ENCODE results near the gene STX4. TPM values are rescaled to one million over a fixed set of nuclear protein-coding genes. Genes with fewer than 3 reads are reported as not detected.
A peak's percentile ranks its signal among the peaks of the same experiment; 100 is the strongest.

Gene STX4
- total RNA-seq, 2 experiments from 2014 or later = 60.0 to 75.6 TPM

DNA sequence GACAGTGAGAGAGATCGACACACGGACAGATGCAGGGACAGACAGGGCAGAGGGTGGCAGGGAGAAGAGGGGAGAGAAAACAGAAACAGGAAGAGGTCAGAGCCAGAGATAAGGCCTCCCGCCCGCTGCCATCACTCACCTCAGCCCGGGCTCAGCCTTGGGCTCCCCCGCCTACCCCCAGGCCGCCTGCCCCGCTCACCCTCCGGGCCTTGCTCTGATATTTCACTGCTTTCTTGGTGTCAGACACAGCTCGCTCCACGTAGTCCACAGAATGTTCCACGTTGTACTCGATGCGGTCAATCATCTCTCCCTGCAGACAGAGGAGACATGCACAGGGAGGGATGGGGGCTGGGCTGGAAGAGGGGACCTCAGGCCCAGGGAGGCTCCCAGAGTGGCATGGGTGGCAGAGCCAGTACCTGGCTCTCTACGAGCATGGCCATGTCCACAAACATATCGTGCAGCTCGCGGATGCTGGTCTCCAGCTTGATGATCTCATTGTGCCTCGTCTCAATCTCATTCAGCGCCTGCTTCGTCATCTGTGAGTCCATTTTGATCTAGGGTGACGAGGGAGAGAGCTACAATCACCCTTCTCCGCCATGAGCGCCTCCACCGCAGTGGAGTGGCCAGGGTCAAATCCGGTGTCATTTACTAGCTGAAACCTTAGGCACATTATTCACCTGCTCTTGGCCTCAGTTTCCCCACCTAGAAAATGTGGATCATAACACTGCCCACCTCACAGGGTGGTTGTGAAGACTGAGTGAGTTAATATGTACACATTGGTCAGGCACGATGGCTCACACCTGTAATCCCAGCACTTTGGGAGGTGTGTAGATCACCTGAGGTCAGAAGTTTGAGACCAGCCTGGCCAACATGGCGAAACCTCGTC is 40.2 kb upstream of the STX4 start:
- DNase-seq (no peak), ATAC-seq (no peak)
- H3K27ac Mint-ChIP-seq = peak overlapping the region; percentile 74
- H3K9me3 Mint-ChIP-seq (ENCODE audit: low read depth) = no peaks in the 10 kb centered on the region
- H3K4me3 Mint-ChIP-seq = no peak overlapping the region
- H3K27me3 Mint-ChIP-seq = peaks cover 3% of the 10 kb centered on the region
- peaks cover 43% of the 10 kb centered on the region for H3K4me1 Mint-ChIP-seq
- H3K36me3 Mint-ChIP-seq = peaks cover 1% of the 10 kb centered on the region
- CTCF ChIA-PET = interaction anchor here (2.1 to 3.4 kb wide), 2 partner anchors 9 to 75 kb away, joined by 4 to 28 read pairs; partner anchors contain the start of gene HSD3B7

DNA sequence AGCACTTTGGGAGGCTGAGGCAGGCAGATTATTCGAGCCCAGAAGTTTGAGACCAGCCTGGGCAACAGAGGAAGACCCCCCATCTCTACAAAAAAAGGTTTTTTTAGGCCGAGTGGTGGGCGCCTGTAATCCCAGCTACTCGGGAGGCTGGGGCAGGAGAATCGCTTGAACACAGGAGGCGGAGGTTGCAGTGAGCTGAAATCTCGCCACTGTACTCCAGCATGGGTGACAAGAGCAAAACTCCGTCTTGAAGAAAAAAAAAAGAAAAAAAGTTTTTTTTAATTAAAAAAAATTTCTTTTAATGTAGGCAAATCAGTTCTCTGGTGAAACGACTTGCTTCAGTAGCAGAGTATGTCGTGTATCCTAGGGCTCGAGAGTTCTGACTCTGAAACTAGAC is 37.4 kb upstream of the STX4 start:
- Mint-ChIP-seq H3K4me1 (peaks cover 43% of the 10 kb centered on the region), H3K36me3 (peaks cover 1% of the 10 kb centered on the region), H3K9me3 (ENCODE audit: low read depth) (no peaks in the 10 kb centered on the region), H3K4me3 (peak overlapping the region; percentile 81), H3K27me3 (peaks cover 11% of the 10 kb centered on the region), H3K27ac (peak overlapping the region; percentile 74)
- DNase-seq (no peak), ATAC-seq (no peak)
- CTCF ChIA-PET = interaction anchor here (3.4 kb wide), 1 partner anchor 12 kb away, joined by 28 read pairs; the partner anchor contains the start of gene HSD3B7

DNA sequence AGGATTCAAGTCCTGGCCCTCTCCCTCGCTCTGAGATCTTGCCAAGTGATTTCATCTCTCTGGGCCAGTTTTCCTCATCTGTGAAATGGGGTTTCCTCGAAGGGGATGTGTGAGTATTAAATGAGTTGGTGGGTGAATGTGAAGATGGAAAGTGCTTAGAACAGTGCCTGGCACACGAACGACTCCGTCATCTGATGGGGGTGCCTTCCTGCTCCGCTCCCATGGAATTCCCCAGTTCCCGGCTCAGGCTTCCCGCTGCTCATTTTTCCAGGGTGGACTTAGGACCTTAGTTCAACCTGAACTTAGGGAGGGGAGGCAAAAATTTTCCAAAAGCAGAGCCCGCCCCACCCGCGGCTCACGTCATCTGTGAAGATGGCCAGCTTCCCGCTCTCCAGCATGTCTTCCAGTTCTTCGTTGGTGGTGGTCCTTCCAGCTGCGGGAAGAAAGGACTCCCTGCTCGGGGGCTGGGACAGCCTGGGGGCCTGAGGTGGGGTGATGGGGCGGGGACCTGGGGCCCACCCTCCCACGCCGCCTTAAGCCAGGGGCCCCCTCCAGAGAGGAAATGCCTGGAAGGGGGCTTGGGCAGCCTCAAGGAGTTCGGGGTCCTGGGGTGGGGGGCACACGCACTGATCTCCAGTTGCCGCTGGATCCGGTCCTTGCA is 36.9 kb upstream of the STX4 start:
- Mint-ChIP-seq H3K4me1 (peaks cover 38% of the 10 kb centered on the region), H3K27ac (peak overlapping the region; percentile 88), H3K9me3 (ENCODE audit: low read depth) (no peaks in the 10 kb centered on the region), H3K36me3 (peaks cover 1% of the 10 kb centered on the region), H3K27me3 (peaks cover 11% of the 10 kb centered on the region), H3K4me3 (peak overlapping the region; percentile 81)
- CTCF ChIA-PET = interaction anchor here (0.8 to 3.4 kb wide), 4 partner anchors 11 to 55 kb away, joined by 3 to 28 read pairs (median 6); partner anchors contain the start of gene HSD3B7
- ATAC-seq (no peak), DNase-seq (no peak)

DNA sequence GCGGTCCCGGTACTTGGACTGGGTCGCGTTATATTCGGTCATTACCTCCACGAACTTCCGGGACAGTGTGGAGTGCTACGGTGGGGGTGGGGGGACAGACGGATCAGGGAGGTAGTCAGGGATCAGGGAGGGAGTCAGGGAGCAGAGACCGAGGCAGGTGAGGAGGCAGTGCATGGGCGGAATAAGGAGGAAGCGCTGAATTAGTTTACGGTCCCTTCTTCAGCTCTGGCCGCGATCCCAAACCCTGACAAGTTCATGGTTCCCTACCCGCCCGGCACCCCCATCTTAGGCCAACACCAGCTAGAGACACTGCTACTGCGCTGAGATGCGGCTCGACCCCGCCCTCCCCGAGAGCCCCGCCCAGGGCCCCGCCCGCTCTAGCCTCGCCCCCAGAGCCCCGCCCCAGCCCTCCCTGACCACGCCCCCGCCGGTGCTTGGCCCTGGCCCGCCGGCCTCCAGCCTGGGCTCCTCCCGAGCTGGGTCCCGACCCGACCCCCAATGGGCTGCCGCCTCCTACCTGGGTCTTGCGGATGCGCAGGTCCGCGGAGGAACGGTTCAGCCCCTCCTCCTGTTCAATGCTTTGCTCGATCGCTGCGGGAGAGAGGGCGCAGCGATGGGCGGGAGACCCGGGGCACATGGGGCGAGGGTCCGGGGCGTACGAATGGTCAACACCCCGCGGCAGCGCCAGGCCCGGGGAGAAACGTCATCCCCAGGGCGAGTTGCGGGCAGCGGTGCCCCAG is 36.2 kb upstream of the STX4 start:
- H3K27me3 Mint-ChIP-seq = peaks cover 11% of the 10 kb centered on the region
- CTCF ChIA-PET = interaction anchor here (0.8 to 1.1 kb wide), 3 partner anchors 11 to 56 kb away, joined by 3 to 9 read pairs (median 4); partner anchors contain the start of gene HSD3B7
- peak overlapping the region; percentile 81 for H3K4me3 Mint-ChIP-seq
- no peaks in the 10 kb centered on the region for H3K9me3 Mint-ChIP-seq (ENCODE audit: low read depth)
- H3K36me3 Mint-ChIP-seq = peaks cover 1% of the 10 kb centered on the region
- ATAC-seq = peak; percentile 98
- DNase-seq = peak; percentile 92
- H3K27ac Mint-ChIP-seq = peak overlapping the region; percentile 88
- peaks cover 35% of the 10 kb centered on the region for H3K4me1 Mint-ChIP-seq

DNA sequence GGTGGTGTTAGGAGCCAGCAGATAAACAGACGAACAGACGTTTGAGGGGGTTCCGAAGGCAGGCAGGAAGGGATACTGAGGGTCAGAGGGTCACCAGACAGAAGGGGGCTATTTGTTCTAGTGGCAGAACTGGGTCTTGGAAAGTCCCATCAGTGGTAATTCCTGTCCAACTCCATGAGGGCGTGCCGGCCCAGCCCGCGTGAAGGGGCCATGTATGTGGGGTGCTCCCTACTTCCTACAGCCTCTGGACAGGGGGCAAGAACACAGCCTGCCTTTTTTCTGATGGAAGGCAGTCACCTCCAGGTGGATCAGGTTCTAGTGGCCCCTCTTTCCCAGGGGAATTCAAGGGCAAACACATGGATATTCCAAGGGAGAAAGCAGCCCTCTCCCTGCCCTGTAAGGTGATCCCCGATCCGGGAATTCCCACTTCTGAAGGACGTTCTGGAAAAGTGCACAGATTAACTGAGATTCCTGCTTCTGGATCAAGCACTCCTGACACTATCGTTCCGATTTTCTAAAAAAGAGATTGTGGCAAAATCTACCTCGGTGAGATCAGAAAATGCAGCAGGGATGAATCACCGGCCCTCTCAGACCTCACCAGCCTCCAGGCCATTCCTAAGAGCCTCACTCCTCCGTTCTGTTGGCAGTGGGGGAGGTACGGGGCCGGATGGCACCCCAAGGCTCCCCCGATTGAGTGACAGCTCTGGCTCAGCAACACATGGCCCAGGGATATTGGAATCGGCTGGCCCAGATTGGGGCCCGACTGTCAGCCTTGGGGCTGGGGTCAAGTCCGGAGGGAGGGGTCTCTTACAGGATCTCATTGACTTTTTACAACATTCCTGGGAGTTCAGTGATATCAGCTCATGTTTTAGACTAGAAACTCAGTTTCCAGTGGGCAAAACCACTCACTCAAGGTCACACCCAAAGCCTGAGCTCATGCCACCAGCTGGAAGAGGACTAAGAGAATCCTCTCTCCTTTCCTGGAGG is 35.3 kb upstream of the STX4 start:
- CTCF ChIA-PET = interaction anchor here (0.7 to 3.9 kb wide), 9 partner anchors 11 to 445 kb away, joined by 3 to 16 read pairs (median 4); partner anchors contain the start of genes HSD3B7 and ZNF843
- Mint-ChIP-seq H3K9me3 (ENCODE audit: low read depth) (no peaks in the 10 kb centered on the region), H3K27ac (no peak overlapping the region), H3K4me3 (peak overlapping the region; percentile 81), H3K4me1 (peaks cover 27% of the 10 kb centered on the region), H3K27me3 (peaks cover 11% of the 10 kb centered on the region), H3K36me3 (peaks cover 1% of the 10 kb centered on the region)
- ATAC-seq (no peak), DNase-seq (no peak)

DNA sequence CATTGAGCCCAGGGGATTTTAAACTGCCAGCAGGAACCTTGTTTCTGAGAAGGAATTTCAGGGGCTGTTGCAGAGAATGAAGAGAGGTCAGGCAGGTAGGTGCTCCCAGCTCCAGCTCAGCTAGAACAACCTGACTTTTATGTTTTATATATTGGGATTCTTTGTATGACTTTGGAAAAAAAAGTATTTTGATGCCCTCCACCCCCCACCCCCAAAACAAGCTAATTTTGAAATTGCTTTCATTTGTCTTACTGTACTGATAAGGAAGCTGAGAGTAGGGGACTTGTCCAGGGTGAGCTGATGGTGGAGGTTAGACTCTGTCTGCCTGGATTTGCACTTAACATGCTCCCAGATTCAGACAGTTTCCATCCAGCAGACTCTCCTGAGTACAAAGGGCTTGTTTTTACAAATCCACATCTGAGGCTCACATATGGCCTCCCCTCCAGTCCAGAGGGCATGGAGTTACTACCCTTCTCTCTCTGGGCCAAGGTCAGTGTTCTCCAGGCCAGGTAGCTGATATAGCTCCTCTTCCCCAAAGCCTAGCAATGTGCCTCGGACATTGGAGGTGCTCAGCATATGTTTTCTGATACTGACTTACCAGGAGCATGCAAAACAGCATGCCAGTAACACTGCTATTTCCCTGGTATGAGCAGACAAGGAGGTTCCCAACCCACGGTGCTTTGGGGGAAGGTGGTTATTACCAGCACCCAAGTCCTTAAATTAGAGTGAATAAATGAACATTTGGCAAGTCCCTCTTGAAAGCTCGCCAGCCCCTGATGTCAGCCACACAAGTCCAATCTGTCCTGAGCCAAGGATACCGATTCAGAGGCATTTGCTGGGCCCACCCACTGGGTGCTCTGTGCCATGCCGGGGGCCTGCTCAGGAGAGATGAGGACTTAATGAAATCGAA is 34.3 kb upstream of the STX4 start:
- CTCF ChIA-PET = interaction anchor here (0.6 to 3.9 kb wide), 8 partner anchors 10 to 443 kb away, joined by 3 to 16 read pairs (median 4); partner anchors contain the start of genes HSD3B7 and ZNF843
- H3K9me3 Mint-ChIP-seq (ENCODE audit: low read depth) = no peaks in the 10 kb centered on the region
- ATAC-seq (no peak), DNase-seq (no peak)
- H3K4me3 Mint-ChIP-seq = no peak overlapping the region
- peaks cover 11% of the 10 kb centered on the region for H3K27me3 Mint-ChIP-seq
- H3K4me1 Mint-ChIP-seq = peaks cover 16% of the 10 kb centered on the region
- H3K36me3 Mint-ChIP-seq = peaks cover 1% of the 10 kb centered on the region
- no peak overlapping the region for H3K27ac Mint-ChIP-seq

DNA sequence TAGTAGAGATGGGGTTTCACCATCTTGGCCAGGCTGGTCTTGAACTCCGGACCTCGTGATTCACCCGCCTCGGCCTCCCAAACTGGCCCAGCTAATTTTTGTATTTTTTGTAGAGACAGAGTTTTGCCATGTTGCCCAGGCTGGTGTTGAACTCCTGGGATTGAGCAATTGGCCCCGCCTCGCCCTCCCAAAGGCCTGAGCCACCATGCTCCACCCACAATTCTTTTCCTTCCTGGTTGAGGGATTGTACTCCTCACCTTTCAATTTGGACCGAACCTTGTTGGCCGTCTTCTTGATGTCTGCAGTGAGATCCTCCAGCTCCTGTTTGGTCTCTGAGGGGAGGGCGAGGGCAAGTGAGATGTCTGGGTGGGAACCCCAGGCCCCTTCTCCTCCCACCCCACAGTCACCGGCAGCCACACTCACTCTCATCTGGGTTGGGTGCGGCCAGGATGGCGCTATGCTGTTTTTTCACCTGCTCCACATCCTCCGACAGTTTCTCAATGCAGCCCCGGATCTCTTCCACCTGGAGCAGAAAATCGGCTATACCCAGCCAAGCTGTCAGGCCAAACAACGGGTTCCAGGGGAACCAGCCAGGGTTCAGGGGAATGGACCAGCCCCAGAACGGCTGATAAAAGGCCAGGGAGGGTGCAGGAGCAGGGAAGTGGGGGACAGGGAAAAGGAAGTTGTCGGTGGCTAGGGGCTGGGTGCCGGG is 32.5 kb upstream of the STX4 start:
- DNase-seq (no peak), ATAC-seq (no peak)
- H3K27ac Mint-ChIP-seq = no peak overlapping the region
- CTCF ChIA-PET = interaction anchor here (1.2 to 3.9 kb wide), 2 partner anchors 16 to 141 kb away, joined by 3 to 16 read pairs; partner anchors contain the start of gene HSD3B7
- H3K4me3 Mint-ChIP-seq = no peak overlapping the region
- no peaks in the 10 kb centered on the region for H3K36me3 Mint-ChIP-seq
- no peaks in the 10 kb centered on the region for H3K9me3 Mint-ChIP-seq (ENCODE audit: low read depth)
- peaks cover 5% of the 10 kb centered on the region for H3K4me1 Mint-ChIP-seq
- H3K27me3 Mint-ChIP-seq = peaks cover 15% of the 10 kb centered on the region

DNA sequence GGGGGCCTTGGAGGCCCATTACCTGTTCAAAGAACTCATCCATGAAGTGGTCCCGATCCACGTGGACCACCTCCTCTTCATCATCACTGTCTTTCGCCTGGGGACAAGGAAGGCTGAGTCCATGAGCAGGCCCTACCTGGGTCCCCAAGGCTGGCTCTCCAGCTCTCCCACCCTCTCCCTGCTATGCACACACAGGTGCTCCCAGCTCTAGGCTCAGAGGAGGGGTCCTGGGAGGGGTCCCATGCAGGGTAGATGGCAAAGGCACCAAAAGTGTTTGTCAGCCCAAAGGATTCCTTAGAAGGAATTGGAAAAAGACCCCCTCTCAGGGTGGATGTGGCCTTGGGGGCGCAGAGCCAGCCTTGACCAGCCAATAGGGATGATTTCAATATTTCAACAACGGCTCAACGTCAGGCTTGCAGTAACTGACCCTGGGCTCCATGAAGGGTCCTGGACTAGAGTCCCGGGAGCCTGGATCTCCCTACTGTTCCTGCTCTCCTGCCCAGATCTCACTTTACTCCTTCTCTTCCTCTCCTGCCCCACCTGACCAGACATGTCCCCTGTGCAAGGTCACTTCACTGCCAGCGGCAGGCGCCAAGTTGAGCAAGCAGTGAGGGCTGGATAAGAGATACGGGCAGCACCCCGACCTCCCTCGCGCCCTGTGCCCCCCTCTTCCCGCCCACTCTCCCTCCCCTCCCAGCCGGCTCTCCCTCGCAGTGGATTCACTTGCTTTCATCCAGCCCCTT is 31.7 kb upstream of the STX4 start:
- H3K27me3 Mint-ChIP-seq = peaks cover 22% of the 10 kb centered on the region
- no peak overlapping the region for H3K27ac Mint-ChIP-seq
- no peaks in the 10 kb centered on the region for H3K9me3 Mint-ChIP-seq (ENCODE audit: low read depth)
- CTCF ChIA-PET = interaction anchor here (3.9 kb wide), 1 partner anchor 17 kb away, joined by 16 read pairs; the partner anchor contains the start of gene HSD3B7
- H3K4me1 Mint-ChIP-seq = no peaks in the 10 kb centered on the region
- no peak for DNase-seq
- H3K36me3 Mint-ChIP-seq = no peaks in the 10 kb centered on the region
- ATAC-seq = no peak
- H3K4me3 Mint-ChIP-seq = no peak overlapping the region

DNA sequence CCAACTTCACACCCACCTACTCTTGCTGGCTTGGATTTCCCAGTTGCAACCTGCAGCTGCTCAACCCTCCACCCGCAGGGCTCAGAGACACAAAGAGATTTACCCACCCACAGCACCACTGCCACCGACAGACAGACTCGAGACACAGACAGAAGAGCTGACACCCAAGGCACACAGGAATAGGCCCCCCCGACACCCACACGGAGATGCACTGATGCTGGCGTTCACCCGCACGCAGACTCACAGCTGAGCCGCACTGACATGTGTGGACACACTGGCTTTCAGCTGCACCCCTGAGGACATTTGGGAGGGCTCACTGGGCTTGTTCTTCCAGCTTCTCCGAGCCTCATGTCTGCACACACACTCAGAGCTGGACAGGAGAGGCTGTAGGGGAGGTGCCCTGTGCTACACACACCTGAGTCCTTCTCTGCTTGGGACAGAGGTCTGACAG is 31.1 kb upstream of the STX4 start:
- Mint-ChIP-seq H3K4me1 (no peaks in the 10 kb centered on the region), H3K27ac (no peak overlapping the region), H3K4me3 (no peak overlapping the region), H3K36me3 (no peaks in the 10 kb centered on the region), H3K9me3 (ENCODE audit: low read depth) (no peaks in the 10 kb centered on the region), H3K27me3 (peaks cover 25% of the 10 kb centered on the region)
- DNase-seq = no peak
- CTCF ChIA-PET = interaction anchor here (1.1 kb wide), 1 partner anchor 18 kb away, joined by 3 read pairs; the partner anchor contains the start of gene HSD3B7
- no peak for ATAC-seq

DNA sequence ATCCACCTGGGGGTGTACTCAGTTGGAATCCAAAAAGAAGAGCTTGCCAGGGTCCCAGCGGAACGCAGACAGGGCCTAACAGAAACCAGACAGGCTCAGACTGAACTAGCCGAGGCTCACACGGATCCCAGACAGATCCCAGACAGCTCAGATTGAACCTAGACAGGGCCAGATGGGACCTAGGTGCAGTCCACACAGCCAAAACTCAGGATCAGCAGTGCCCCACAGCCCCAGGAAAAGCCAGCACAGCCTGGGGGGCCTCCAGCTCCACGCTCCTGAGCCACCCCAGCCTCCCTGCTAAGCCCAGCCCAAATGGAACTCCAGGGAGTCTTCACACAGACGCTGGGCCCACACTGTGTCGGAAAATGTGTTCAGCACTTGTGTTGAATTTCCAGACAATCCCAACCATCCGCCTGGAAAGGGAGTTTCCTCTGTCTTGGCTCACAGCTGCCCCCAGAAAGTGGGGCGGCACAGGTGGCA is 30.5 kb upstream of the STX4 start:
- Mint-ChIP-seq H3K9me3 (ENCODE audit: low read depth) (no peaks in the 10 kb centered on the region), H3K4me1 (no peaks in the 10 kb centered on the region), H3K4me3 (no peak overlapping the region), H3K27ac (no peak overlapping the region), H3K36me3 (no peaks in the 10 kb centered on the region), H3K27me3 (peaks cover 28% of the 10 kb centered on the region)
- DNase-seq = no peak
- CTCF ChIA-PET = interaction anchor here (0.6 to 1.1 kb wide), 3 partner anchors 14 to 61 kb away, joined by 3 read pairs; partner anchors contain the start of gene HSD3B7
- ATAC-seq = no peak
